GM12891 (cell line): ENCODE data around the gene ETFA.

Experiments
- POLR2A ChIP-seq: IDR thresholded peaks from 2 replicates; pipeline ENCODE4 v1.6.1; 2011; ENCODE audit warnings: low read depth, low read length, control low read depth
- POU2F2 ChIP-seq: IDR thresholded peaks from 2 replicates; pipeline ENCODE4 v1.6.1; 2011; ENCODE audit warnings: low read depth, mild to moderate bottlenecking, control low read depth, low read length, moderate library complexity
- TAF1 ChIP-seq: IDR thresholded peaks from 2 replicates; pipeline ENCODE4 v1.6.1; 2011; ENCODE audit warnings: low read depth, low read length, control low read depth

- TF ChIP-seq TAF1 (no peak), POU2F2 (no peak), POLR2A (no peak)
Measured at GRCh38 chr15:76340803-76341365, 29.6 kb upstream of the ETFA start.
